ENCODE measurements around the gene GPR18. TPM values are rescaled to one million over a fixed set of nuclear protein-coding genes. Genes with fewer than 3 reads are reported as not detected.
"Not testable (repeated sequence)": the region's sequence is repeated elsewhere in the genome, so short reads cannot be mapped to it uniquely, and the experiment has no call there.

The GPR18 gene
- total RNA-seq, 1 donor from 2014 or later, result 8.4 TPM

DNA sequence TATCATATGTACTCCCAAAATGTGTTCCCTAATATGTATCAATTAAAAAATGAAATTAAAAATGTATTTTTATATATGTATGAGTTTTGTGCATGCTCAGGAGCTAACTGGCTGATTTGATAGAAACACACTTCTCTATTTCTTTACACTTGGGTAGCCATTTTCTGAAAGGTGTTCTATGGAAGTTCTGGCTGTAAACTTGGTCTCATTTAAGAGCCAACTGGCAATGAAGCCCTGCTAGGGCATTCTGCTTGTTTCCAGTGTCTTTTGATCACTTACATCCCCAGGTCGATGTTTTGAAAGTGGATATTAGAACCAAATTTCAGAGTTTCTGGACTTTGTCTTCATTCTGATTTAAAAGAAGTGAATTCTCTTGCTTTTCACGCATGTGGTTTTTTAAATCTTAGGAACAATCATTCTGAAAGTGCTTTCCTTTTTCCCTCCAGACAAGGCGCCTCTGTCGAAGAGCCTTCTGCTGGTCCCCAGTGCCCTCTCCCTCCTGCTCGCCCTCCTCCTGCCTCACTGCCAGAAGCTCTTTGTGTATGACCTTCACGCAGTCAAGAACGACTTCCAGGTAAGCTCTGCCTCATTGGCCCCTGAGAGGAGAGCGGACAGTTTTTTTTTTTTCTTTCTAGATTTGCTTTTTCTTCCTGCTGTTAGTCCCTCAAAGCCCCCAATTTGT lies 20.1 kb downstream of the GPR18 start:
- Mint-ChIP-seq H3K27ac (peak overlapping the region; percentile 82), H3K4me3 (ENCODE audit: low read depth) (peak overlapping the region; percentile 73), H3K4me1 (ENCODE audit: low read depth) (peaks cover 48% of the 10 kb centered on the region), H3K9me3 (no peaks in the 10 kb centered on the region), H3K27me3 (ENCODE audit: low read depth) (no peaks in the 10 kb centered on the region), H3K36me3 (ENCODE audit: low read depth) (peaks cover 55% of the 10 kb centered on the region)
- DNase-seq (ENCODE audit: low spot score), result no peak
- intact Hi-C loops (cut with micrococcal nuclease), result loop anchor here (1.0 kb wide), 1 partner anchor 23 kb away; no protein-coding TSS in a partner anchor

GRCh38 chr13:99231721-99232120 lies 26.5 kb downstream of the GPR18 start:
- Mint-ChIP-seq H3K4me3 (ENCODE audit: low read depth) (no peak overlapping the region), H3K9me3 (no peaks in the 10 kb centered on the region), H3K4me1 (ENCODE audit: low read depth) (peaks cover 51% of the 10 kb centered on the region), H3K36me3 (ENCODE audit: low read depth) (peaks cover 36% of the 10 kb centered on the region), H3K27me3 (ENCODE audit: low read depth) (no peaks in the 10 kb centered on the region), H3K27ac (no peak overlapping the region)
- no peak for DNase-seq (ENCODE audit: low spot score)
- intact Hi-C loops (cut with micrococcal nuclease), result no loop called here

- no peak overlapping the region for H3K27ac Mint-ChIP-seq
Measured at GRCh38 chr13:99230991-99231390, 27.2 kb downstream of the GPR18 start.

DNA sequence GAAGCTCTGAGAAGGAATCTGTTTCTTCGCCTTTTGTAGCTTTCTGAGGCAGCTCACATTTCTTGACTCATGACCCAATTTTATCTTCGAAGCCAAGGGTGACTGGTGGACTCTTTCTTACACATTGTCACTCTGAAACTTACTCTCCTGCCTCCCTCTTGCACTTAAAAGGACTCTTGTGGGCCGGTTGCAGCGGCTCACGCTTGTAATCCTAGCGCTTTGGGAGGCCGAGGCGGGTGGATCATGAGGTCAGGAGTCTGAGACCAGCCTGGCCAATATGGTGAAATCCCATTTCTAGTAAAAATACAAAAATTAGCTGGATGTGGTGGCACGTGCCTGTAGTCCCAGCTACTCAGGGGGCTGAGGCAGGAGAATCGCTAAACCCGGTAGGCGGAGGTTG lies 27.6 kb downstream of the GPR18 start:
- H3K27me3 Mint-ChIP-seq (ENCODE audit: low read depth); H3K4me3 Mint-ChIP-seq (ENCODE audit: low read depth); intact Hi-C loops (cut with micrococcal nuclease); H3K9me3 Mint-ChIP-seq; H3K27ac Mint-ChIP-seq; DNase-seq (ENCODE audit: low spot score): not testable (repeated sequence)
- H3K36me3 Mint-ChIP-seq (ENCODE audit: low read depth), result peaks cover 47% of the 10 kb centered on the region
- H3K4me1 Mint-ChIP-seq (ENCODE audit: low read depth), result peaks cover 53% of the 10 kb centered on the region

More at GRCh38 chr13:99230991-99231390, 27.2 kb downstream of the GPR18 start:
- no peak for DNase-seq (ENCODE audit: low spot score)
- no peaks in the 10 kb centered on the region for H3K9me3 Mint-ChIP-seq
- no peaks in the 10 kb centered on the region for H3K27me3 Mint-ChIP-seq (ENCODE audit: low read depth)
- H3K4me1 Mint-ChIP-seq (ENCODE audit: low read depth), result peaks cover 52% of the 10 kb centered on the region
- no peak overlapping the region for H3K4me3 Mint-ChIP-seq (ENCODE audit: low read depth)
- intact Hi-C loops (cut with micrococcal nuclease), result no loop called here
- H3K36me3 Mint-ChIP-seq (ENCODE audit: low read depth), result peaks cover 43% of the 10 kb centered on the region

DNA sequence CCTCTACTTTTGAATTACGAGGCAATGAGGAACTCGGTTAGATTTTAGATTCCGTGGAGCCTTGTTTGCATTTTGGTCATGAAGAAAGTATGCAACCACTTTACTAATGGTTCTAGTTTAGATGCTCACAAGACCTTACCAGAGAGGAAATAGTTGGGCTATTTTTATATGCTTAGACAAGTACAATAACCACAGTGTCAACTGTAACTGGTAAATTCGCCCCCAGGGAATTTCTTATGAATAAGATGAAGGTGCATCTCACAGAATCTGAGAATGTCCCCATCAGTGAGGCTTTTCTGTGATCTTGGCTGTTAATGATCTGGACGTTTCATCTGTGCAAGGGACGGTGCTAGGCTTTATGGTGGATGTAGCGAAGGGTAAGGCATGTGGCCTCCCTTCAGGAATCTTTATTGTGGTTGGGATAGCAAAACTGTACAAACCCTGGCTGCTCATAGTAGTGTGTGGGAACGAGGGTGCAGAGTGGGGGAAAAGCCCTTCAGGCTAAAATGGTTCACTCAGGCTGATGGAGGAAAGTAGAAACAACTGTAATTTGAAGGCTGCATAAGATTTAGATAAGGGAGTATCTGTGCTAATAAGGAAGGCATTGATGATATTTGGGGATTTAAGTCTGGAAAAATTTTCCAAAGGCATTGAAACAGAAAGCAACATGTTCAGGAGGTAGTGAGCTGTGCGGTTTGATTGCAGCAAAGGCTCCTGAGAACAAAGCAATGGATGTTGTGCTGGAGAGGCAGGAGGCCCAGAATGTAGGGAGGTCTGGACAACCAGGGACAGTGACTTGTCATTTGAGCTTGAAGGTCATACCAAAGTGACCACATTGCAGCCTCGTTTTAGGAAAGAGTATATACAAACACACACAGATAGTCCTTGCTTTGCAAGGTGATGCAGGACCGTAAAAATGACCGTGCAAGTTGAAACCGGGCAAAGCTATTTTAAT lies 29.2 kb downstream of the GPR18 start:
- no peak for DNase-seq (ENCODE audit: low spot score)
- peak overlapping the region; percentile 66 for H3K4me3 Mint-ChIP-seq (ENCODE audit: low read depth)
- peak overlapping the region; percentile 94 for H3K27ac Mint-ChIP-seq
- H3K4me1 Mint-ChIP-seq (ENCODE audit: low read depth), result peaks cover 54% of the 10 kb centered on the region
- H3K9me3 Mint-ChIP-seq, result no peaks in the 10 kb centered on the region
- H3K27me3 Mint-ChIP-seq (ENCODE audit: low read depth), result no peaks in the 10 kb centered on the region
- H3K36me3 Mint-ChIP-seq (ENCODE audit: low read depth), result peaks cover 44% of the 10 kb centered on the region
- intact Hi-C loops (cut with micrococcal nuclease), result loop anchor here (1.0 to 5.0 kb wide), 5 partner anchors 10 to 202 kb away; no protein-coding TSS in a partner anchor

- Mint-ChIP-seq H3K9me3 (peaks cover 6% of the 10 kb centered on the region), H3K4me3 (ENCODE audit: low read depth) (peak overlapping the region; percentile 66), H3K36me3 (ENCODE audit: low read depth) (peaks cover 49% of the 10 kb centered on the region), H3K27me3 (ENCODE audit: low read depth) (no peaks in the 10 kb centered on the region), H3K4me1 (ENCODE audit: low read depth) (peaks cover 60% of the 10 kb centered on the region), H3K27ac (peak overlapping the region; percentile 94)
- intact Hi-C loops (cut with micrococcal nuclease), result loop anchor here (1.0 to 5.0 kb wide), 4 partner anchors 9 to 201 kb away; no protein-coding TSS in a partner anchor
- DNase-seq (ENCODE audit: low spot score), result no peak
Measured at GRCh38 chr13:99227909-99228688, 30.1 kb downstream of the GPR18 start.

DNA sequence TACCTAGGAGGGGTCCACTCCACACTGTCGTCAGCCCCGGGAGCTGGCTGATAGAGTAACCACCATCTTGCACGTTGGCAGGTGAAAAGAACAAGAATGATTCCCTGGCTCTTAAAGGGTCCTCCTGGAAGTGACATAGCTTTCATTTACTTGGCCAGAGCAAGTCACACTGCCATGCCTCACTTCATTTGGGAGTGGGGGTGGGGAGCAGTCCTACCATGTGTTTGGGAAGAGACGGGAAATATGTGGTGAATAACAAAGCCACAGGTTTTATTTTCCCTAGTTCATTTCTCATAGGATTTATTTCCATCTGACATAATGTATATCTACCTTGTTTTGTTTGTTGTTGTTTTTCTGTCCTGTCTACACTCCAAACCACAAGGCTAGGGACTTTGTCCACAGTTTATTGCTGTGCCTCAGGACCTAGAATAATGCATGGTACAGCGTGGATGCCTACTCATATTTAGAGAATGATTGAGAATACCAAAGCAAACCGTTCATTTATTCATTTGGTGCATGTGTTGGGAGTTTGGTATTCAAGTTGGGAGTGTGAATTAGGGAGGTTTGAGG lies 30.8 kb downstream of the GPR18 start:
- H3K27ac Mint-ChIP-seq, result peak overlapping the region; percentile 79
- H3K4me3 Mint-ChIP-seq (ENCODE audit: low read depth), result peak overlapping the region; percentile 40
- no peak for DNase-seq (ENCODE audit: low spot score)
- no peaks in the 10 kb centered on the region for H3K27me3 Mint-ChIP-seq (ENCODE audit: low read depth)
- H3K4me1 Mint-ChIP-seq (ENCODE audit: low read depth), result peaks cover 67% of the 10 kb centered on the region
- peaks cover 7% of the 10 kb centered on the region for H3K9me3 Mint-ChIP-seq
- intact Hi-C loops (cut with micrococcal nuclease), result loop anchor here (5.0 kb wide), 1 partner anchor 200 kb away; no protein-coding TSS in a partner anchor
- H3K36me3 Mint-ChIP-seq (ENCODE audit: low read depth), result peaks cover 53% of the 10 kb centered on the region

- H3K9me3 Mint-ChIP-seq, result peaks cover 7% of the 10 kb centered on the region
- no peak overlapping the region for H3K4me3 Mint-ChIP-seq (ENCODE audit: low read depth)
- H3K27me3 Mint-ChIP-seq (ENCODE audit: low read depth), result no peaks in the 10 kb centered on the region
- DNase-seq (ENCODE audit: low spot score), result no peak
- peaks cover 70% of the 10 kb centered on the region for H3K4me1 Mint-ChIP-seq (ENCODE audit: low read depth)
- H3K36me3 Mint-ChIP-seq (ENCODE audit: low read depth), result peaks cover 57% of the 10 kb centered on the region
- intact Hi-C loops (cut with micrococcal nuclease), result loop anchor here (5.0 kb wide), 1 partner anchor 199 kb away; no protein-coding TSS in a partner anchor
- peak overlapping the region; percentile 40 for H3K27ac Mint-ChIP-seq
Measured at GRCh38 chr13:99226513-99226912, 31.7 kb downstream of the GPR18 start.

DNA sequence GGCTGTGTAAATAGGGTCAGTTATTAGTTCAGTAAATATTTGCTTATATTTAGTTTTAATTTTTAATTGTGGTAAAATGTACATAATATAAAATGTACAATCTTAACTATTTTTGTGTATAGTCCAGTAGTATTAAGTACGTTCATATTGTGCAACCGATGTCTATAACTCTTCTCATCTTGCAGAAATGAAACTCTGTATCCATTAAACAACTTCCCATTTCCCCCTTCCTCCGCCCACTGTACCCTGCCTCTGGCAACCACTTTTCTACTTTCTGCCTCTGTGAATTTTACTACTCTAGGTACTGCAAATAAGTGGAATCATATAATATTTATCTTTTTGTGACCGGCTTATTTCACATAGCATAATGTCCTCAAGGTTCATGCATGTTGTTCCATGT lies 33.1 kb downstream of the GPR18 start:
- Mint-ChIP-seq H3K4me3 (ENCODE audit: low read depth) (no peak overlapping the region), H3K27ac (no peak overlapping the region), H3K9me3 (peaks cover 7% of the 10 kb centered on the region), H3K27me3 (ENCODE audit: low read depth) (no peaks in the 10 kb centered on the region), H3K4me1 (ENCODE audit: low read depth) (peaks cover 80% of the 10 kb centered on the region), H3K36me3 (ENCODE audit: low read depth) (peaks cover 57% of the 10 kb centered on the region)
- intact Hi-C loops (cut with micrococcal nuclease), result loop anchor here (5.0 kb wide), 1 partner anchor 198 kb away; no protein-coding TSS in a partner anchor
- no peak for DNase-seq (ENCODE audit: low spot score)

DNA sequence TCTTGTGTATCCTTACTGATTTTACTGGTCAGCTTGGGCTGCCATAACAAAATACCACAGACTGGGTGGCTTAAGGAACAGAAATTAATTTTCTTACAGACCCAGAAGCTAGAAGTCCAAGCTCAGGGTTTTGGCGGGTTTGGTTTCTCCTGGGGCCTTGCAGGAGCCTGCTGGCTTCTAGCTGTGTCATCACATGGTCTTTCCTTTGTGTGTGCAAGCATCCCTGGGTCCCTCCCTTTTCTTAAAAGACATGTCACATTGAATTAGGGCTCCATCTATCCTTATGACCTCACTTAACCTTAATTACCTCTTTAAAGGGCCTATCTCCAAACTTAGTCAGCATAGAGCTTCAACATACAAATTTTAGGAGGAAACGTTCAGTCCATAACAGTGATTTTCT lies 34.2 kb downstream of the GPR18 start:
- intact Hi-C loops (cut with micrococcal nuclease), result no loop called here
- H3K27me3 Mint-ChIP-seq (ENCODE audit: low read depth), result no peaks in the 10 kb centered on the region
- H3K27ac Mint-ChIP-seq, result no peak overlapping the region
- H3K36me3 Mint-ChIP-seq (ENCODE audit: low read depth), result peaks cover 60% of the 10 kb centered on the region
- no peak for DNase-seq (ENCODE audit: low spot score)
- peaks cover 80% of the 10 kb centered on the region for H3K4me1 Mint-ChIP-seq (ENCODE audit: low read depth)
- H3K4me3 Mint-ChIP-seq (ENCODE audit: low read depth), result no peak overlapping the region
- H3K9me3 Mint-ChIP-seq, result peaks cover 7% of the 10 kb centered on the region

DNA sequence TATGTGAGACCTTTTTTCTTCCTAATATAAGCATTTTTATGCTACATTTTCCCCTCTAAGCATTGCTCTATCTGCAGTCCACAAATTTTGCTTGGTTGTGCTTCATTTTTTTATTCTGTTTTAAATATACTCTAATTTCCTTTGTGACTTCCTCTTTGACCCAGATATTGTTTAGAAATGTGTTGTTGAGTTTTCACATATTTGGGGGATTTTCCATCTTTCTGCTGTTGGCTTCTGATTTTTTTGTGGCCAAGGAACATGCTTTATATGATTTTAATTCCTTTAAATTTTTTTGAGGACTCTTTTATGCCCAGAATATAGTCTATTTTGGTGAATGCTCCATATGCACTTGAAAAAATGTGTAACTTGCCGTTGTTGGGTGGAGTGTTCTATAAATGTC lies 34.6 kb downstream of the GPR18 start:
- no peak for DNase-seq (ENCODE audit: low spot score)
- intact Hi-C loops (cut with micrococcal nuclease), result no loop called here
- no peaks in the 10 kb centered on the region for H3K27me3 Mint-ChIP-seq (ENCODE audit: low read depth)
- H3K4me1 Mint-ChIP-seq (ENCODE audit: low read depth), result peaks cover 82% of the 10 kb centered on the region
- H3K27ac Mint-ChIP-seq, result no peak overlapping the region
- peaks cover 7% of the 10 kb centered on the region for H3K9me3 Mint-ChIP-seq
- peaks cover 62% of the 10 kb centered on the region for H3K36me3 Mint-ChIP-seq (ENCODE audit: low read depth)
- no peak overlapping the region for H3K4me3 Mint-ChIP-seq (ENCODE audit: low read depth)

Data from activated T-helper 2 cell treated with anti-CD3 and anti-CD28 coated beads, Interferon-gamma antibody, Interleukin-2, Interleukin-4, amounts not matched to agents 10 μg/mL and 5 μg/mL and 100 μg/mL, durations not matched to agents 14 hours and 24 hours and 36 hours (primary cell).